ENCODE results near the gene HSF4.

HSF4 gene

DNA sequence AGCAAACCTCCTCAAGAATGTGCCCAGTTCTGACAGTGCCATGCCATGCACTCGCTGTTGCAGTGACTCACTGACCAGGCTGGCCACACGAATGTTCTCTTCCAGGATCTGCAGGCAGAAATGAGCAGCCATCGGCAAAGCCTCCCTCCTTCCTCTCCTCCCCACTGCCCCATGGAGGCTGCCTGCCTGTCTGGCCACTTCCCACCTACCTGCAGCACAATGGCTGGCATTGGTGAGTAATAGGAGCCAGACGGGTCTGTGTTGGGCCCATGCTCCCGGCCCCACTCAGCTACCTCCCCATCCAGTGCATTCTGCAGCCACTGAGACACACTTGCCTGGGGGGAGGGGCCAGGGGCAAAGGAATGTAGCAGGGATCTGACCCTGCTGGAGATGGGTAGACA is 22.0 kb downstream of the HSF4 start:
- no peak for DNase-seq (ENCODE audit: low spot score)
- Histone ChIP-seq H3K27ac (no peak overlapping the region), H3K4me3 (no peak overlapping the region)
- no peak for TF ChIP-seq CTCF (IDR thresholded peaks at IDR 0.05)

DNA sequence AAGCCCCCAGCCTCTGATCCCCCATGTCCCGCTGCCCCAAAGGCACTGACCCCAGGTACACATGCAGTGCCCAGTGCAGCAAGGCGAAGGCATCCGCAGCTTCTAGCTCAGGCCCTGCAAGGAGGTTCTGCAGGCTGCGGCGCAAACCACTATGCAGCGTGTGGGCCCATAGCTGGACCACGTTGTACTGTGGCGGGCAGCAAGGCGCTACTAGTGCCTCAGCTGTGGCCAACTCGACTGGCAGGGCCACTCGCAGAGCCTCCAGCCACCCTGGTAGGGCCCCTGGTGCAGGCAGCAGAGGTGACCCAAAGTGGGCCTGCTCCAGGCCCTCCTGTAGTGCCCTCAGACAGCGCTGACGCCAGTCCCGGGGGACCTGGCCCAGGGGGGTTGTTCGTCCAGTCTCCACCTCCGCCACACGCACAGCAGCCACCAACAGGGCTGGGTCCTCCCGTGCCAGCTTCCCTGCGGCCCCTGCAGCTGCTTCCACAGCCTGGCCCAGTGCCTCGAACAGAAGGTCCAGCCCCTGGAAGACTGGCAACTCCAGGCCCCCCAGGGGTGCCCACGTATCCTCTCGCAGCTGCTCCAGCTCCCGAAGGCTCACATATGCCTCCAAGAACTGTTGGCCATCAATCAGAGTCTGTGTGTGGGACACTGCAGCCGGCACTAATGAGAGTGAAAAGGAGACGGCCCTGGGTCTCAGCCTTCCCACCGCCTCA is 22.8 kb downstream of the HSF4 start:
- Histone ChIP-seq H3K4me3 (no peak overlapping the region), H3K27ac (no peak overlapping the region)
- no peak for DNase-seq (ENCODE audit: low spot score)
- TF ChIP-seq CTCF (IDR thresholded peaks at IDR 0.05): no peak

DNA sequence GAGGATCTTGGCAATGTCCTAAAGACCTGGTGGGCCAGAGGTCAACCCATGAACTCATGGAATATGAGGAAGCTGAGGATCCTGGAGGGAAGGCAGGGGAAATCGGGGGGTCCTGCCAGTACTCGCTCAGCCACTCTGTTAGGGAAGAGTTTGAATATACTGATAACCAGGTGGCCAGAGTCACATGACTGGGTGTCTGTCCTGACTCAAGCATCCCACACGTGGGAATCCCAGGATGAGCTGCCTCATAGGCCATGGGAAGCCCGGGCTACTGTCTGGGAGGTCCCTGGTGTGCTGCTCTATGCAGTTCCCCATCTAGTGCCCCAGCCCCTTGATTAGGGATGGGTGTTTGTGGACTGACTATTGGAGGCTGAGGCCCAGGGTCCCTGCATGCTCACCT is 23.8 kb downstream of the HSF4 start:
- H3K4me3 ChIP-seq: no peak overlapping the region
- no peak overlapping the region for H3K27ac ChIP-seq
- DNase-seq (ENCODE audit: low spot score): no peak
- no peak for TF ChIP-seq CTCF (IDR thresholded peaks at IDR 0.05)

GRCh38 chr16:67188798-67189197 is 24.3 kb downstream of the HSF4 start:
- no peak for DNase-seq (ENCODE audit: low spot score)
- Histone ChIP-seq H3K27ac (no peak overlapping the region), H3K4me3 (no peak overlapping the region)
- no peak for TF ChIP-seq CTCF (IDR thresholded peaks at IDR 0.05)

DNA sequence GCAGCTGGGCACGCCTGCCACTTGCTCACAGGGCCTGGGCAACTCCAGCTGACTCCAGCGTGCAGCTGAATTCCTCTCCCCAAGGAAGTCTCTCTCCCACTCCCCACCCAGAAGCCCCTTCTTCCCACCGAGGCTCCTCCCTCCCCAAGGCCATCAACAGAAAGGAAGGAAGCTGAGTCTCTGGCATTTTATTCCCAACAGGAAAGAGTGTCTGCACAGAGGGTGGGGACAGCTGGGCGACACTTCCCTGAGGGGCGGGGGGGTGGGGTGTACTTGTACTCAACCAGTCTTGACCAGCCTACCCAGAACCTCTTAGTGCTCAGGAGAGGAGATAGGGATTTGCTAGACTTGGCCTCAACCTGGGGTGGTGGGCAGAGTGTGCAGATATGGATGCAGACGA is 25.5 kb downstream of the HSF4 start, which contains the start of gene EXOC3L1:
TSS of gene EXOC3L1 (minus strand) at position 96 of the 400 bp plus-strand sequence. CDS start 460 bp downstream, outside the sequence.
- H3K4me3 ChIP-seq: no peak within 1 kb of the TSS
- no peak for TF ChIP-seq CTCF (IDR thresholded peaks at IDR 0.05)
- no peak within 1 kb of the TSS for H3K27ac ChIP-seq

DNA sequence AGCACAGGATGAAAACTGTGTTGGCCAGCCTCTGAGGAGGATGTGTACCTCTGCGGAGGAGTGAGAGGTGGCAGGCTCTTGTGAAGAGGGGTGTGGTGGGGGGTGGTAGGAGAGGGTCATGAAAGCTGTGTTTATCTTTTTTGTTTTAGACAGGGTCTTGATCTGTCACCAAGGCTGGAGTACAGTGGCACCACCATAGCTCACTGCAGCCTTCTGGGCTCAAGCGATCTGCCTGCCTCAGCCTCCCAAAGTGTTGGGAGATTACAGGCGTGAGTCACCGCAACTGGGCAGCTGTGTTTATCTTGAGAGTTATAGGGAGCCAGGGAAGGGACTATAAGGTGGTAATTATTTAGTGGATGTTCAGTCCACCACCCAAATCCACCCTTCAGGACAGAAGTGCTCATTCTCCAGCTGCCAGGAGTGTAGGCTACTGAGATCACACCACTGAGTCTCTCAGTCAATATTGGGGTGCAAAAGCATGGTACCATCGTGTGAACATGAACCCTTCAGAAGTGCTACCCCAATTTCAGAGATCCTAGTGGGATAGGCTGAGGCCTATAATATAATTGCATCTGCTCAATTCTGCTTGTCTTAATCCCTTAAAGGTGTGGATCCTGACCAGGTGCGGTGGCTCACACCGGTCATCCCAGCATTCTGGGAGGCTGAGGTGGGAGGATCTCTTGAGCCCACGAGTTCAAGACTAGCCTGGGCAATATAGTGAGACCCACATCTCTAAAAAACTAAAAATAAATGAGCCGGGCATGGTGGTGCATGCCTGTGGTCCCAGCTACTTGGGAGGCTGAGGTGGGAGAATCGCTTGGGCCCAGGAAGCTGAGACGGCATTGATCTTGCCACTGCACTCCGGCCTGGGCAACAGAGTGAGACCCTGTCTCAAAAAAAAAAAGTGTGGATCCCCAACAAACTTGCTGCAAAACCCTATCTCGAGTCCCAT is 26.2 kb downstream of the HSF4 start:
- no peak overlapping the region for H3K4me3 ChIP-seq
- H3K27ac ChIP-seq: no peak overlapping the region
- DNase-seq (ENCODE audit: low spot score): no peak
- no peak for TF ChIP-seq CTCF (IDR thresholded peaks at IDR 0.05)

More for the DNA sequence above, 25.5 kb downstream of the HSF4 start, which contains the start of gene EXOC3L1:
- DNase-seq (ENCODE audit: low spot score): no peak

All from coronary artery (tissue), 2 donors.